K562 (cell line): ENCODE data around the gene DLG4. TPM values are rescaled to one million over a fixed set of nuclear protein-coding genes. Genes with fewer than 3 reads are reported as not detected.
A peak's percentile ranks its signal among the peaks of the same experiment; 100 is the strongest.

Experiments
- ATAC-seq: fragments of 200-7000 bp; cut with Tn5 transposase; 3 replicates; pipeline ENCODE4 v1.9.1; 2020; ENCODE audit warnings: moderate library complexity
- BruUV-seq: library from RNA; stranded (reverse); fragments of 400-500 nt; replicated peaks from 2 replicates; lab custom pipeline; 2021; lab: Mats Ljungman, UMichigan
- CTCF ChIA-PET: fragments of 300-600 bp; formaldehyde crosslinking; extraction: SDS; loops from one replicate; lab custom pipeline; 2021; ENCODE audit warnings: low intra/inter-chr PET ratio; lab: Yijun Ruan, JAX
- POLR2A ChIA-PET: fragments of 300-600, 350-650 bp; sonication (Branson Sonifier 250); formaldehyde crosslinking; extraction: SDS; loops from one replicate; lab custom pipeline; 2021; ENCODE audit warnings: antibody characterized with exemption, inconsistent platforms; lab: Yijun Ruan, JAX
- DNase-seq, 4 experiments: peaks; one replicate each; pipeline versions ENCODE4 v3.0.0 to v3.0.0-alpha.2; 2011 to 2018; ENCODE audit warnings: low spot score in 3 of 4, mixed read lengths in 3 of 4; ENCODE audit errors: extremely low read depth in 1 of 4
- FAIRE-seq: peaks from 2 replicates; lab custom pipeline; 2011; peaks lifted over from hg19 to GRCh38; lab: Jason Lieb, UNC
- H2AFZ ChIP-seq: 2 replicates; pipeline ENCODE4 v1.6.0; 2011; ENCODE audit warnings: low read depth, low read length, control low read depth, inconsistent platforms
- H3K27ac ChIP-seq: fragments of 200-600 bp; 3 replicates; pipeline ENCODE4 v1.8.0; 2011; ENCODE audit warnings: low read depth, mild to moderate bottlenecking, control low read depth, inconsistent platforms, low read length, moderate library complexity, mixed read lengths; ENCODE audit errors: extremely low read depth
- H3K27me3 ChIP-seq, 2 experiments: fragments of 300-600 bp in 1 of 2; 2 replicates in 1 of 2; 3 replicates in 1 of 2; pipeline versions ENCODE4 v1.6.0 to v1.8.0; 2011; ENCODE audit warnings: inconsistent platforms in 2 of 2, low read length in 2 of 2, mild to moderate bottlenecking in 1 of 2, mixed read lengths in 1 of 2, moderate library complexity in 1 of 2; ENCODE audit not compliant: control insufficient read depth in 2 of 2, insufficient read depth in 2 of 2
- H3K36me3 ChIP-seq: fragments of 300-600 bp; 3 replicates; pipeline ENCODE4 v1.8.0; 2011; ENCODE audit warnings: mild to moderate bottlenecking, low read length, inconsistent platforms; ENCODE audit not compliant: control insufficient read depth, insufficient read depth
- H3K4me1 ChIP-seq, 2 experiments: fragments of 200-600 bp in 1 of 2; replicated peaks in 1 of 2; 2 replicates in 1 of 2; 3 replicates in 1 of 2; pipeline versions ENCODE4 v1.5.1 to v1.8.0; 2011; ENCODE audit warnings: inconsistent platforms in 2 of 2, low read length in 2 of 2, mild to moderate bottlenecking in 1 of 2, mixed read lengths in 1 of 2, moderate library complexity in 1 of 2; ENCODE audit not compliant: control insufficient read depth in 2 of 2, insufficient read depth in 2 of 2
- H3K4me2 ChIP-seq: 2 replicates; pipeline ENCODE4 v1.6.1; 2011; ENCODE audit warnings: low read length, control low read depth, inconsistent platforms, mixed read lengths; ENCODE audit not compliant: insufficient read depth
- H3K4me3 ChIP-seq: fragments of 200-600 bp; sonication (generic), shearing (Covaris generic); 2 replicates; pipeline ENCODE4 v1.5.1; 2016; ENCODE audit warnings: control low read depth, inconsistent platforms
- H3K79me2 ChIP-seq: fragments of 200-600 bp; 3 replicates; pipeline ENCODE4 v1.8.0; 2011; ENCODE audit warnings: low read length, inconsistent platforms; ENCODE audit not compliant: control insufficient read depth, insufficient read depth
- H3K9ac ChIP-seq, 2 experiments: 2 replicates each; pipeline versions ENCODE4 v1.6.0 to v1.6.1; 2011; ENCODE audit warnings: low read depth in 2 of 2, low read length in 2 of 2, control low read depth in 1 of 2, inconsistent platforms in 1 of 2, mild to moderate bottlenecking in 1 of 2, mixed read lengths in 1 of 2; ENCODE audit not compliant: insufficient read depth in 1 of 2
- H3K9me1 ChIP-seq: one replicate; pipeline ENCODE4 v1.6.0; 2011; ENCODE audit warnings: inconsistent platforms, mild to moderate bottlenecking, low read length, moderate library complexity; ENCODE audit not compliant: control insufficient read depth, insufficient read depth
- H3K9me3 ChIP-seq: replicated peaks from 2 replicates; pipeline ENCODE4 v1.5.1; 2011; ENCODE audit warnings: low read depth, low read length, inconsistent platforms; ENCODE audit not compliant: control insufficient read depth, insufficient read depth
- H4K20me1 ChIP-seq: replicated peaks from 2 replicates; pipeline ENCODE4 v1.6.1; 2011; ENCODE audit warnings: low read length, inconsistent platforms, mixed read lengths; ENCODE audit not compliant: control insufficient read depth, insufficient read depth
- ARNT ChIP-seq, 2 experiments: fragments of 450-650 bp; IDR thresholded peaks; 2 replicates each; pipeline ENCODE4 v1.6.1; 2016; ENCODE audit warnings: mild to moderate bottlenecking in 1 of 2
- KDM5B ChIP-seq: fragments of 200-600 bp; sonication (generic); IDR thresholded peaks from 2 replicates; pipeline ENCODE4 v1.6.1; 2012; ENCODE audit warnings: low read depth, mild to moderate bottlenecking, moderate library complexity, low read length, control low read depth, inconsistent platforms; ENCODE audit not compliant: insufficient replicate concordance
- LARP7 ChIP-seq: fragments of 450-650 bp; IDR thresholded peaks from 2 replicates; pipeline ENCODE4 v1.6.1; 2016
- NFE2L1 ChIP-seq: fragments of 450-650 bp; IDR thresholded peaks from 2 replicates; pipeline ENCODE4 v1.6.1; 2016; ENCODE audit warnings: missing genetic modification characterization, low read depth, mild to moderate bottlenecking, missing compliant biosample characterization, moderate library complexity, borderline replicate concordance
- NONO ChIP-seq, 2 experiments: fragments of 200-400 bp in 1 of 2; fragments of 450-650 bp in 1 of 2; formaldehyde crosslinking in 1 of 2; IDR thresholded peaks; 2 replicates each; pipeline ENCODE4 v1.6.1; 2017; ENCODE audit warnings: low read depth in 2 of 2, mild to moderate bottlenecking in 2 of 2, moderate library complexity in 2 of 2, low read length in 1 of 2
- NR2C2 ChIP-seq, 2 experiments: fragments of 200-800 bp in 1 of 2; sonication (Bioruptor generic) in 1 of 2; sonication (generic) in 1 of 2; formaldehyde crosslinking in 1 of 2; IDR thresholded peaks; 2 replicates each; pipeline versions ENCODE4 v1.6.1 to v1.8.0; 2016 to 2022; ENCODE audit warnings: mild to moderate bottlenecking in 1 of 2, missing compliant biosample characterization in 1 of 2, missing genetic modification characterization in 1 of 2, missing genetic modification reagents in 1 of 2
- POLR3G ChIP-seq: IDR thresholded peaks from 2 replicates; pipeline ENCODE4 v1.6.1; 2011; ENCODE audit not compliant: insufficient read length, insufficient replicate concordance; ENCODE audit errors: extremely low read depth
- SP1 ChIP-seq: sonication (generic); formaldehyde crosslinking; IDR thresholded peaks from 2 replicates; pipeline ENCODE4 v1.8.1; 2022; ENCODE audit warnings: mild to moderate bottlenecking, missing genetic modification reagents
- ZBTB7A ChIP-seq: IDR thresholded peaks from 2 replicates; pipeline ENCODE4 v1.6.1; 2011; ENCODE audit warnings: low read depth, mild to moderate bottlenecking, low read length, moderate library complexity, borderline replicate concordance; ENCODE audit not compliant: control insufficient read depth
- ZNF583 ChIP-seq: fragments of 250-450 bp; sonication (Bioruptor Pico); IDR thresholded peaks from 2 replicates; pipeline ENCODE4 v1.4.0; 2020
- ZNF707 ChIP-seq: fragments of 250-450 bp; sonication (Bioruptor Pico); conservative IDR thresholded peaks from 2 replicates; pipeline ENCODE4 v1.8.0; 2022; ENCODE audit warnings: inconsistent platforms, mild to moderate bottlenecking, moderate library complexity
- ZNF77 ChIP-seq: fragments of 250-450 bp; sonication (Bioruptor Pico); IDR thresholded peaks from 2 replicates; pipeline ENCODE4 v1.5.0; 2020
- WGBS: fragments of 100-300 bp; shearing (Covaris generic); methylation state at CpG from one replicate; pipeline ENCODE4 v1.1.6; 2016; ENCODE audit warnings: low coverage, mixed read lengths; ENCODE audit not compliant: insufficient coverage; ENCODE audit errors: missing lambda C conversion rate; 5-methylcytosine and 5-hydroxymethylcytosine counted together
- in situ Hi-C: fragments of 300-500 bp; cut with MboI; formaldehyde crosslinking; loops from 4 replicates; pipeline ENCODE4 v1.15.0; 2018; ENCODE audit warnings: inconsistent platforms, mixed read lengths
- intact Hi-C: fragments of 100-400 bp; cut with micrococcal nuclease; formaldehyde crosslinking; loops from 2 replicates; pipeline ENCODE4 v1.14.2; 2022
- polyA plus RNA-seq, 8 experiments: library from polyadenylated mRNA; depleted of rRNA in 4 of 8; stranded (reverse) in 5 of 8; unstranded in 3 of 8; fragments of >200 nt; fragmentation: Nextera tagmentation in 2 of 8; fragmentation: Illumina TruSeq in 1 of 8; extraction: Ambion mirVana in 2 of 8; extraction: Trizol in 1 of 8; gene quantifications; 2 replicates each; pipeline versions ENCODE4 v1.2.1 to v1.2.3, GENCODE V29; 2011 to 2014; ENCODE audit warnings: inconsistent platforms in 1 of 8, missing spikeins in 1 of 8
- total RNA-seq, 7 experiments: library from RNA; depleted of rRNA in 6 of 7; stranded (reverse); fragments of >200 nt in 6 of 7; fragmentation: Illumina TruSeq in 2 of 7; extraction: Trizol in 2 of 7; gene quantifications; 2 replicates each; pipeline versions ENCODE4 v1.2.1 to v1.2.3, GENCODE V29; 2011 to 2021; ENCODE audit warnings: low replicate concordance in 1 of 7
- TF ChIP-seq, protein P1 (sequence below): fragments of 450-650 bp; IDR thresholded peaks from 2 replicates; pipeline ENCODE4 v1.6.1; 2017; ENCODE audit warnings: mild to moderate bottlenecking, moderate library complexity
- TF ChIP-seq, protein P2 (sequence below): fragments of 250-450 bp; sonication (Bioruptor Pico); IDR thresholded peaks from 2 replicates; pipeline ENCODE4 v1.5.0; 2020; ENCODE audit warnings: mild to moderate bottlenecking, borderline replicate concordance
- TF ChIP-seq, protein P3 (sequence below): fragments of 250-450 bp; sonication (Bioruptor Pico); IDR thresholded peaks from 2 replicates; pipeline ENCODE4 v1.8.0; 2021; ENCODE audit warnings: moderate library complexity, mild to moderate bottlenecking, inconsistent platforms

The DLG4 gene
- total and polyA plus RNA-seq, 9 of the 15 experiments (the other 6 are each of a cell fraction or from before 2014, with no cell fraction given) = 0.03 to 12.0 (median 4.1) TPM

DNA sequence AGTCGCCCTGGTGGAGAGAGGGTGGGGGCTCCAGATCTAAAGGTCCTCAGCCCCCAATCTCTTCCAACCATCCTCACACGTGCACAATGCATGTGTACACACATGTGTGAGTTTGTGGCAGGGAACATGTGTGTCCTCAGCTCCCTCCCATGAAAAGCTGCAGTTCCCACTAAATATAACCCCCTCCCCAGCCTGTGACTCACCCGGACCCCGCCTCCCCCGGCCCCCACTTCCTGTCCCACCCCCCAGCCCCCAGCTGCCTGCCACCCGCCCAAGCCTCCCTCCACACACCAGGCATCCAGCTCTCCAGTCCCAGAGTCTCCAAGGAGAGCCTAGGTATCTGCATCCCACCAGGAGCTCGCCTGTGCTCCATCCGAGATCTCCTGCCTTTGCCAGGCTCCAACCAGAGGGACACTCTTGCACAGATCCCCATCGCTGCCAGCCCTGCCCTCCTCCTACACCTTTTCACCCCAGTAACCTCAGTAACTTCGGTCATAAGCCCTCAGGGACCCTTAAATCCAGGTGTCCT, 3.9 kb downstream of the DLG4 start:
- intact Hi-C loops = no loop called here
- ATAC-seq (no peak), FAIRE-seq (no peak)
- no peaks in the 10 kb centered on the region for H3K9me3 ChIP-seq
- no TSS peak for BruUV-seq
- peak overlapping the region; percentile 44 for H3K4me3 ChIP-seq
- H3K9me1 ChIP-seq = peaks cover 3% of the 10 kb centered on the region
- H3K4me1 ChIP-seq = peaks cover 34 to 54% of the 10 kb centered on the region in 2 experiments
- no peaks in the 10 kb centered on the region for H3K27me3 ChIP-seq
- CTCF ChIA-PET = no interaction called here
- peak overlapping the region; percentile 20 to 82; a peak in 3 of 4 replicates for H3K9ac ChIP-seq
- H3K4me2 ChIP-seq = peak overlapping the region; percentile 85
- in situ Hi-C loops = no loop called here
- peak overlapping the region; percentile 39; the same call in 2 of the 3 replicates for H3K27ac ChIP-seq
- H4K20me1 ChIP-seq = peaks cover under 1% of the 10 kb centered on the region; the same call in 1 of the 2 replicates
- TF ChIP-seq, protein P1, sequence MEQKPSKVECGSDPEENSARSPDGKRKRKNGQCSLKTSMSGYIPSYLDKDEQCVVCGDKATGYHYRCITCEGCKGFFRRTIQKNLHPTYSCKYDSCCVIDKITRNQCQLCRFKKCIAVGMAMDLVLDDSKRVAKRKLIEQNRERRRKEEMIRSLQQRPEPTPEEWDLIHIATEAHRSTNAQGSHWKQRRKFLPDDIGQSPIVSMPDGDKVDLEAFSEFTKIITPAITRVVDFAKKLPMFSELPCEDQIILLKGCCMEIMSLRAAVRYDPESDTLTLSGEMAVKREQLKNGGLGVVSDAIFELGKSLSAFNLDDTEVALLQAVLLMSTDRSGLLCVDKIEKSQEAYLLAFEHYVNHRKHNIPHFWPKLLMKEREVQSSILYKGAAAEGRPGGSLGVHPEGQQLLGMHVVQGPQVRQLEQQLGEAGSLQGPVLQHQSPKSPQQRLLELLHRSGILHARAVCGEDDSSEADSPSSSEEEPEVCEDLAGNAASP = no peak
- TF ChIP-seq KDM5B = peak; percentile 21
- no peak for TF ChIP-seq ARNT (IDR thresholded peaks at IDR 0.05)
- TF ChIP-seq NR2C2 (CRISPR knock-in tag; IDR thresholded peaks at IDR 0.05) = no peak
- no peak for TF ChIP-seq NR2C2 (tag; IDR thresholded peaks at IDR 0.05)
- no peak for TF ChIP-seq LARP7
- no peak for TF ChIP-seq SP1 (CRISPR knock-in tag)
- no peak for TF ChIP-seq NFE2L1 (tag)
- no peak for TF ChIP-seq ZNF707
- TF ChIP-seq, protein P2, sequence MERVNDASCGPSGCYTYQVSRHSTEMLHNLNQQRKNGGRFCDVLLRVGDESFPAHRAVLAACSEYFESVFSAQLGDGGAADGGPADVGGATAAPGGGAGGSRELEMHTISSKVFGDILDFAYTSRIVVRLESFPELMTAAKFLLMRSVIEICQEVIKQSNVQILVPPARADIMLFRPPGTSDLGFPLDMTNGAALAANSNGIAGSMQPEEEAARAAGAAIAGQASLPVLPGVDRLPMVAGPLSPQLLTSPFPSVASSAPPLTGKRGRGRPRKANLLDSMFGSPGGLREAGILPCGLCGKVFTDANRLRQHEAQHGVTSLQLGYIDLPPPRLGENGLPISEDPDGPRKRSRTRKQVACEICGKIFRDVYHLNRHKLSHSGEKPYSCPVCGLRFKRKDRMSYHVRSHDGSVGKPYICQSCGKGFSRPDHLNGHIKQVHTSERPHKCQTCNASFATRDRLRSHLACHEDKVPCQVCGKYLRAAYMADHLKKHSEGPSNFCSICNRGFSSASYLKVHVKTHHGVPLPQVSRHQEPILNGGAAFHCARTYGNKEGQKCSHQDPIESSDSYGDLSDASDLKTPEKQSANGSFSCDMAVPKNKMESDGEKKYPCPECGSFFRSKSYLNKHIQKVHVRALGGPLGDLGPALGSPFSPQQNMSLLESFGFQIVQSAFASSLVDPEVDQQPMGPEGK = no peak
- TF ChIP-seq ZNF583 (CRISPR knock-in tag) = no peak
- no peak for TF ChIP-seq ZNF77 (CRISPR knock-in tag)
- TF ChIP-seq ZBTB7A = peak; percentile 22; the same call in 1 of the 2 replicates
- TF ChIP-seq NONO (IDR thresholded peaks at IDR 0.05; ENCODE audit: low read depth in 2 of 2, low read length in 1 of 2) = no peak
- TF ChIP-seq POLR3G = no peak
- TF ChIP-seq, protein P3, sequence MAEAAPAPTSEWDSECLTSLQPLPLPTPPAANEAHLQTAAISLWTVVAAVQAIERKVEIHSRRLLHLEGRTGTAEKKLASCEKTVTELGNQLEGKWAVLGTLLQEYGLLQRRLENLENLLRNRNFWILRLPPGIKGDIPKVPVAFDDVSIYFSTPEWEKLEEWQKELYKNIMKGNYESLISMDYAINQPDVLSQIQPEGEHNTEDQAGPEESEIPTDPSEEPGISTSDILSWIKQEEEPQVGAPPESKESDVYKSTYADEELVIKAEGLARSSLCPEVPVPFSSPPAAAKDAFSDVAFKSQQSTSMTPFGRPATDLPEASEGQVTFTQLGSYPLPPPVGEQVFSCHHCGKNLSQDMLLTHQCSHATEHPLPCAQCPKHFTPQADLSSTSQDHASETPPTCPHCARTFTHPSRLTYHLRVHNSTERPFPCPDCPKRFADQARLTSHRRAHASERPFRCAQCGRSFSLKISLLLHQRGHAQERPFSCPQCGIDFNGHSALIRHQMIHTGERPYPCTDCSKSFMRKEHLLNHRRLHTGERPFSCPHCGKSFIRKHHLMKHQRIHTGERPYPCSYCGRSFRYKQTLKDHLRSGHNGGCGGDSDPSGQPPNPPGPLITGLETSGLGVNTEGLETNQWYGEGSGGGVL (CRISPR knock-in tag) = no peak
- TF ChIP-seq, all 486 proteins: peak for 2
- Histone ChIP-seq H3K36me3 (peaks cover 3% of the 10 kb centered on the region; the same call in 2 of the 3 replicates), H2AFZ (peak overlapping the region; percentile 19; the same call in 1 of the 2 replicates), H3K79me2 (peaks cover 49% of the 10 kb centered on the region)
- POLR2A ChIA-PET = no interaction called here
- WGBS = 20% methylated on average over 7 of the region's 10 CpGs
- DNase-seq = peak in 1 of 4 experiments; percentile 40
